Fibroblast of skin of abdomen (primary cell): ENCODE measurements around the gene ARID4B.
"Not testable (repeated sequence)": the region's sequence is repeated elsewhere in the genome, so short reads cannot be mapped to it uniquely, and the experiment has no call there.

Experiments
- DNase-seq: peaks from one replicate; pipeline ENCODE4 v3.0.0-alpha.2; 2013

Gene ARID4B

GRCh38 chr1:235159284-235159683 lies 168.7 kb downstream of the ARID4B start:
- not testable (repeated sequence) for DNase-seq

- DNase-seq: no peak
These were observed 169.3 kb downstream of the ARID4B start for GRCh38 chr1:235158680-235159079.

GRCh38 chr1:235157150-235157549 lies 170.8 kb downstream of the ARID4B start:
- DNase-seq: no peak

GRCh38 chr1:235156740-235157139 lies 171.2 kb downstream of the ARID4B start:
- DNase-seq: no peak

- DNase-seq: no peak
These were observed 171.7 kb downstream of the ARID4B start for GRCh38 chr1:235156265-235156664.

- DNase-seq: no peak
These were observed 175.7 kb downstream of the ARID4B start for GRCh38 chr1:235152235-235152634.

GRCh38 chr1:235151033-235151432 lies 176.9 kb downstream of the ARID4B start:
- no peak for DNase-seq

GRCh38 chr1:235149824-235150223 lies 178.2 kb downstream of the ARID4B start:
- no peak for DNase-seq

GRCh38 chr1:235147269-235147668 lies 180.7 kb downstream of the ARID4B start:
- no peak for DNase-seq

- no peak for DNase-seq
These were observed 182.3 kb downstream of the ARID4B start for GRCh38 chr1:235145639-235146038.

GRCh38 chr1:235142991-235143390 lies 185.0 kb downstream of the ARID4B start:
- no peak for DNase-seq

GRCh38 chr1:235139315-235139714 lies 188.7 kb downstream of the ARID4B start:
- DNase-seq: no peak

- DNase-seq: no peak
These were observed 189.2 kb downstream of the ARID4B start for GRCh38 chr1:235138821-235139220.

GRCh38 chr1:235136111-235136510 lies 191.9 kb downstream of the ARID4B start:
- no peak for DNase-seq

- DNase-seq: no peak
These were observed 193.8 kb downstream of the ARID4B start for GRCh38 chr1:235134171-235134570.

- no peak for DNase-seq
These were observed 194.9 kb downstream of the ARID4B start for GRCh38 chr1:235133086-235133485.

GRCh38 chr1:235131961-235132360 lies 196.0 kb downstream of the ARID4B start:
- DNase-seq: no peak

- DNase-seq: no peak
These were observed 197.2 kb downstream of the ARID4B start for GRCh38 chr1:235130766-235131270.

GRCh38 chr1:235129774-235130570 lies 198.0 kb downstream of the ARID4B start:
- no peak for DNase-seq

GRCh38 chr1:235128456-235129328 lies 199.3 kb downstream of the ARID4B start, which contains the start of gene TOMM20:
Gene TOMM20 (minus strand): TSS chr1:235128837. CDS start chr1:235128715, 122 bp downstream.
- peak; percentile 99 for DNase-seq

GRCh38 chr1:235127732-235128455 lies 200.1 kb downstream of the ARID4B start:
- DNase-seq: no peak

GRCh38 chr1:235127203-235127602 lies 200.8 kb downstream of the ARID4B start:
- DNase-seq: no peak

- DNase-seq: no peak
These were observed 203.3 kb downstream of the ARID4B start for GRCh38 chr1:235124665-235125064.
